ENCODE results near the gene BPI.

Gene BPI

DNA sequence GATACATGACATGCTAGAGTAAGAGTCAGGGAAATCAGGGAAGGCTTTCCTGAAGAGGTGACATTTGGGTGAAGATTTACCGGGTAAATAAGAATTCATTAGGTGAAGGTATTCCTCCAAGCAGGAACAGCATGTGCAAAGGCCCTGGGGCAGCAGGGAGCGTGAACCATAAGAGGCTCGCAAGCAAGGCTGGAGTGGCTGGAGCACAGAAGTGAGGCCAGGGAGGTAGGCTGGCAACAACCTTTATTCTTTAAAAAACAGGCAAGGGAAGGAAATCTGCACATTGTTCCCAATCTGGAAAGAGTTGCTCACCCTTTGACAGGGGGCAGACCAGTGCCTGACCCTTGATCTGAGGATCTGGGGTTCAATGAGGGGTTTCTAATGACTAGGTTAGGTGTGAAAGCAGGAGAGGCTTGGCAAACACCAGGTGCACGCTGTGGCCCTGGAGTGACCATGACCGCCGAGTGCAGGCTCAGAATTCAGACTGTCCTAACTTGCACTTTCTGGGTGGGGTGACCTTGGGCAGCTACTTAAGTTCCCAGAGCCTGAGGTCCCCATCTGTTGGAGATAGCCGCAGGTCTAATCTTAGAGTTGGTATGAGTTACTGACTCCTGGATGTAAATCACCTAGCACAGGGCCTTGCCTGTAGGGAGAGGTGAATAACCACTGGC lies 45.3 kb upstream of the BPI start:
- TF ChIP-seq YY1 (IDR thresholded peaks at IDR 0.05; ENCODE audit: low read depth) (no peak), NFIC (IDR thresholded peaks at IDR 0.05) (no peak), EGR1 (IDR thresholded peaks at IDR 0.05) (no peak), EP300 (IDR thresholded peaks at IDR 0.05; ENCODE audit: borderline replicate concordance) (no peak), TCF12 (IDR thresholded peaks at IDR 0.05; ENCODE audit: low read depth) (no peak), FOXM1 (IDR thresholded peaks at IDR 0.05; ENCODE audit: borderline replicate concordance, low read depth) (no peak)
- TF ChIP-seq, protein P1, sequence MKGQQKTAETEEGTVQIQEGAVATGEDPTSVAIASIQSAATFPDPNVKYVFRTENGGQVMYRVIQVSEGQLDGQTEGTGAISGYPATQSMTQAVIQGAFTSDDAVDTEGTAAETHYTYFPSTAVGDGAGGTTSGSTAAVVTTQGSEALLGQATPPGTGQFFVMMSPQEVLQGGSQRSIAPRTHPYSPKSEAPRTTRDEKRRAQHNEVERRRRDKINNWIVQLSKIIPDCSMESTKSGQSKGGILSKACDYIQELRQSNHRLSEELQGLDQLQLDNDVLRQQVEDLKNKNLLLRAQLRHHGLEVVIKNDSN (IDR thresholded peaks at IDR 0.05): no peak

DNA sequence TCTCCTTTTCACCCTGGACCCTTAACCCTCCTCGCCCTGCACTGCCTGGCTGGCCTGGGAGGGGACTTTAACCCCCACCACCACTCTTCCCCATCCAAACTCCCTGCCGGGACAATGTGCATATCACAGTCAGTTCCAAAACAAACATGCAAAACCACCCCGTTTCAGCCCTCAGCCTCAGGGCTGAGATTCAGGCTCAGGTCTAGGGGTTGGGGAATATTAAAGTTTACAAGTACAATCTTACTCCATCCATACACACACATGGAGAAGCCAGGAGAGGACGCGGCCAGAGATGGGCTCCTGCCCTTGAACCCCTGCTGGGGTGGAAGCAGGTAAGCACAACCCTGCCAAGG lies 44.0 kb upstream of the BPI start:
- TF ChIP-seq, protein P2, sequence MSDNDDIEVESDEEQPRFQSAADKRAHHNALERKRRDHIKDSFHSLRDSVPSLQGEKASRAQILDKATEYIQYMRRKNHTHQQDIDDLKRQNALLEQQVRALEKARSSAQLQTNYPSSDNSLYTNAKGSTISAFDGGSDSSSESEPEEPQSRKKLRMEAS (IDR thresholded peaks at IDR 0.05): no peak
- TF ChIP-seq TAF1 (IDR thresholded peaks at IDR 0.05; ENCODE audit: low read depth) (no peak), RAD21 (IDR thresholded peaks at IDR 0.05; ENCODE audit: low read depth) (no peak), TCF12 (IDR thresholded peaks at IDR 0.05; ENCODE audit: low read depth) (no peak), NFIC (IDR thresholded peaks at IDR 0.05) (no peak), ZBTB7A (IDR thresholded peaks at IDR 0.05; ENCODE audit: low read depth) (no peak)
- TF ChIP-seq, protein P1 (IDR thresholded peaks at IDR 0.05): no peak
- TF ChIP-seq, protein P3, sequence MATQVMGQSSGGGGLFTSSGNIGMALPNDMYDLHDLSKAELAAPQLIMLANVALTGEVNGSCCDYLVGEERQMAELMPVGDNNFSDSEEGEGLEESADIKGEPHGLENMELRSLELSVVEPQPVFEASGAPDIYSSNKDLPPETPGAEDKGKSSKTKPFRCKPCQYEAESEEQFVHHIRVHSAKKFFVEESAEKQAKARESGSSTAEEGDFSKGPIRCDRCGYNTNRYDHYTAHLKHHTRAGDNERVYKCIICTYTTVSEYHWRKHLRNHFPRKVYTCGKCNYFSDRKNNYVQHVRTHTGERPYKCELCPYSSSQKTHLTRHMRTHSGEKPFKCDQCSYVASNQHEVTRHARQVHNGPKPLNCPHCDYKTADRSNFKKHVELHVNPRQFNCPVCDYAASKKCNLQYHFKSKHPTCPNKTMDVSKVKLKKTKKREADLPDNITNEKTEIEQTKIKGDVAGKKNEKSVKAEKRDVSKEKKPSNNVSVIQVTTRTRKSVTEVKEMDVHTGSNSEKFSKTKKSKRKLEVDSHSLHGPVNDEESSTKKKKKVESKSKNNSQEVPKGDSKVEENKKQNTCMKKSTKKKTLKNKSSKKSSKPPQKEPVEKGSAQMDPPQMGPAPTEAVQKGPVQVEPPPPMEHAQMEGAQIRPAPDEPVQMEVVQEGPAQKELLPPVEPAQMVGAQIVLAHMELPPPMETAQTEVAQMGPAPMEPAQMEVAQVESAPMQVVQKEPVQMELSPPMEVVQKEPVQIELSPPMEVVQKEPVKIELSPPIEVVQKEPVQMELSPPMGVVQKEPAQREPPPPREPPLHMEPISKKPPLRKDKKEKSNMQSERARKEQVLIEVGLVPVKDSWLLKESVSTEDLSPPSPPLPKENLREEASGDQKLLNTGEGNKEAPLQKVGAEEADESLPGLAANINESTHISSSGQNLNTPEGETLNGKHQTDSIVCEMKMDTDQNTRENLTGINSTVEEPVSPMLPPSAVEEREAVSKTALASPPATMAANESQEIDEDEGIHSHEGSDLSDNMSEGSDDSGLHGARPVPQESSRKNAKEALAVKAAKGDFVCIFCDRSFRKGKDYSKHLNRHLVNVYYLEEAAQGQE (IDR thresholded peaks at IDR 0.05; ENCODE audit: low read depth): no peak

DNA sequence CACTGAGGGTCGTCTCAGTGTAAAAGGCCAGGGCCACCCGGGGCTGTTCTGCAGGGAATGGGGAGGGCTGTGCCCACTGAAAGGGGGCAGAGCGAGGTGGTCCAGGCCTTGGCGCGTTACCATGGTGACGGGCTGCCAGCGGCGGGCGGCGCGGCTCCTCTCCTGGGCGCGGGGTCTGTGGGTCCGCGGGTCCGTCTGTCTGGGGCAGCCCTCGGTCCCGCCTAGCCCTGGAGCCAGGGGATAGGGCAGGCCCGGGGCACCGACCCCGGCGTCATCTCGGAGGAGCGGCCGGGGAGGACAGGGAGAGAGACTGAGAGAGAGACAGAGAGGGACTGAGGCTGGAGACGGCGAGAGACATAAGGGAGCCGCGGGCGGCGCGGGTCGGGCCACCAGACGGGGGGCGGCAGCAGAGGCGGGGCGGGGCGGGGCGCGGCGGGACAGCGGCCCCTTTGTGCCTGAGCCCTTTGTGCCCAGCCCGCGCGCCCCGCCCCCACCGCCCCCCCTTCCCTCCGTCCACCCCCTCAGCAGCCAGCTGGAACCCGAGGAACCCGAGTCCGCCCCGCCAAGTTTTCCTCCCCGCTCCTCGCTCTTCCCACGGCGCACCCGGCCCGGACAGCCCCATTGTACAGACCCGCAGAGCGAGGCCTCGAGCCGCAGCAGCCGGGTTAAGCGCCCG lies 43.4 kb upstream of the BPI start, which contains the start of gene KIAA1755:
TSS of gene KIAA1755 (minus strand) at position 358 of the 676 bp plus-strand sequence. CDS start at position 123, 235 bp downstream.
- TF ChIP-seq, protein P3 (IDR thresholded peaks at IDR 0.05; ENCODE audit: low read depth): no peak
- TF ChIP-seq CEBPB (IDR thresholded peaks at IDR 0.05) (no peak), YY1 (IDR thresholded peaks at IDR 0.05; ENCODE audit: low read depth) (no peak), TCF12 (IDR thresholded peaks at IDR 0.05; ENCODE audit: low read depth) (no peak), NFIC (IDR thresholded peaks at IDR 0.05) (no peak), TEAD4 (IDR thresholded peaks at IDR 0.05) (no peak), FOXM1 (IDR thresholded peaks at IDR 0.05; ENCODE audit: borderline replicate concordance, low read depth) (no peak), TAF1 (IDR thresholded peaks at IDR 0.05; ENCODE audit: low read depth) (no peak), ZBTB7A (IDR thresholded peaks at IDR 0.05; ENCODE audit: low read depth) (no peak)
- TF ChIP-seq, protein P1 (IDR thresholded peaks at IDR 0.05): no peak

DNA sequence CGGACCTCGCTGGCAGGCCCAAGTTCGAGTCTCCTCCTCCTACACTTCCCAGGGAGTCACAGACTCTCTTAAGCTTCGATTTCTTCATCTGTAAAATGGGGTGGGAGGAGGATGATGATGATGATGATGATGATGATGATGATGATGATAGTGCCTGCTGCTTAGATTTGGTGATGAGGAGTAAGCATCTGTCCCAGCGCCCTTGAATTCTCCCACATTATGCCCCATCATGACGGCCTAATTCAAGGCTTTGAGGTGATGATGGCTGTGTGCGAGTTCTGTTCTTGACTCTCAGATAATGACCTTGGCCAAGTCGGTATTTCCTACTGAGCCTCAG lies 42.9 kb upstream of the BPI start:
- TF ChIP-seq TAF1 (IDR thresholded peaks at IDR 0.05; ENCODE audit: low read depth): no peak
- no peak for TF ChIP-seq EGR1 (IDR thresholded peaks at IDR 0.05)
- no peak for TF ChIP-seq ZBTB7A (IDR thresholded peaks at IDR 0.05; ENCODE audit: low read depth)
- no peak for TF ChIP-seq TCF12 (IDR thresholded peaks at IDR 0.05; ENCODE audit: low read depth)
- TF ChIP-seq TEAD4 (IDR thresholded peaks at IDR 0.05): no peak
- TF ChIP-seq YY1 (IDR thresholded peaks at IDR 0.05; ENCODE audit: low read depth): no peak
- TF ChIP-seq NFIC (IDR thresholded peaks at IDR 0.05): no peak
- TF ChIP-seq, protein P3 (IDR thresholded peaks at IDR 0.05; ENCODE audit: low read depth): no peak
- TF ChIP-seq, protein P1 (IDR thresholded peaks at IDR 0.05): no peak
- TF ChIP-seq, protein P2 (IDR thresholded peaks at IDR 0.05): no peak
- TF ChIP-seq EP300 (IDR thresholded peaks at IDR 0.05; ENCODE audit: borderline replicate concordance): no peak
- TF ChIP-seq RAD21 (IDR thresholded peaks at IDR 0.05; ENCODE audit: low read depth): no peak
- TF ChIP-seq CEBPB (IDR thresholded peaks at IDR 0.05): no peak
- no peak for TF ChIP-seq FOXM1 (IDR thresholded peaks at IDR 0.05; ENCODE audit: borderline replicate concordance, low read depth)
- no peak for TF ChIP-seq CREB1 (IDR thresholded peaks at IDR 0.05; ENCODE audit: low read depth)

Data from Ishikawa (cell line).